ENCODE measurements around the gene UBAC2.

Gene UBAC2

DNA sequence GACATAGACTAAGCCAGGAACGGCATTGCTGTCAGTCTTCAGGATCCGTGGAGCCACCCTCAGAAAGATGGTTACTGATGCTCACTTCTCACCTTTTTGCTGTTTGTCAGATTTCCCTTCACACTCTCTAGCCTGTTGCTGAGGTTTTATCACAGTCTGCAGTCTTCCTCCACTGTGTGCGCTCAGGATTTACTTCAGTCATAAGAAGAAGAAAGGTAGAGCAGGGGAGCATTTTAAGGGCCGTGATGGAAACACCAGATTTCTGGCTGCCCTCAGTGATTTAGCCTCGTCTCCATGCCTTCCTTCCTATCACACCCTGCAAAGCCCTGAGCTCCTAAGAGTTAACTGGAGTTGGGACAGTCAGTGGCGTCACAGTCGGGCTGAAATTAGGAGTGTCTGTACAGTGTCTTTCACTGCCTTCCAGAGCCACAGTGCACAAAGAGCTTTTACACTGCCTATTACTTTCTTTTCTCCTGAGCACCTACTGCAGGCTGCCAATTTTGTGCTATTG is 166.5 kb downstream of the UBAC2 start:
- DNase-seq (ENCODE audit: low read depth, low spot score): no peak
- H3K4me3 ChIP-seq (ENCODE audit: low read depth, low read length): no peak overlapping the region
- TF ChIP-seq, protein P1, sequence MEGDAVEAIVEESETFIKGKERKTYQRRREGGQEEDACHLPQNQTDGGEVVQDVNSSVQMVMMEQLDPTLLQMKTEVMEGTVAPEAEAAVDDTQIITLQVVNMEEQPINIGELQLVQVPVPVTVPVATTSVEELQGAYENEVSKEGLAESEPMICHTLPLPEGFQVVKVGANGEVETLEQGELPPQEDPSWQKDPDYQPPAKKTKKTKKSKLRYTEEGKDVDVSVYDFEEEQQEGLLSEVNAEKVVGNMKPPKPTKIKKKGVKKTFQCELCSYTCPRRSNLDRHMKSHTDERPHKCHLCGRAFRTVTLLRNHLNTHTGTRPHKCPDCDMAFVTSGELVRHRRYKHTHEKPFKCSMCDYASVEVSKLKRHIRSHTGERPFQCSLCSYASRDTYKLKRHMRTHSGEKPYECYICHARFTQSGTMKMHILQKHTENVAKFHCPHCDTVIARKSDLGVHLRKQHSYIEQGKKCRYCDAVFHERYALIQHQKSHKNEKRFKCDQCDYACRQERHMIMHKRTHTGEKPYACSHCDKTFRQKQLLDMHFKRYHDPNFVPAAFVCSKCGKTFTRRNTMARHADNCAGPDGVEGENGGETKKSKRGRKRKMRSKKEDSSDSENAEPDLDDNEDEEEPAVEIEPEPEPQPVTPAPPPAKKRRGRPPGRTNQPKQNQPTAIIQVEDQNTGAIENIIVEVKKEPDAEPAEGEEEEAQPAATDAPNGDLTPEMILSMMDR (IDR thresholded peaks at IDR 0.05; ENCODE audit: insufficient read depth, low read length, missing control alignments): no peak
- CTCF ChIA-PET: interaction anchor here (1.0 to 2.5 kb wide), 3 partner anchors 35 to 98 kb away, joined by 3 to 11 read pairs (median 6); no protein-coding TSS in a partner anchor
- POLR2A ChIA-PET: no interaction called here

DNA sequence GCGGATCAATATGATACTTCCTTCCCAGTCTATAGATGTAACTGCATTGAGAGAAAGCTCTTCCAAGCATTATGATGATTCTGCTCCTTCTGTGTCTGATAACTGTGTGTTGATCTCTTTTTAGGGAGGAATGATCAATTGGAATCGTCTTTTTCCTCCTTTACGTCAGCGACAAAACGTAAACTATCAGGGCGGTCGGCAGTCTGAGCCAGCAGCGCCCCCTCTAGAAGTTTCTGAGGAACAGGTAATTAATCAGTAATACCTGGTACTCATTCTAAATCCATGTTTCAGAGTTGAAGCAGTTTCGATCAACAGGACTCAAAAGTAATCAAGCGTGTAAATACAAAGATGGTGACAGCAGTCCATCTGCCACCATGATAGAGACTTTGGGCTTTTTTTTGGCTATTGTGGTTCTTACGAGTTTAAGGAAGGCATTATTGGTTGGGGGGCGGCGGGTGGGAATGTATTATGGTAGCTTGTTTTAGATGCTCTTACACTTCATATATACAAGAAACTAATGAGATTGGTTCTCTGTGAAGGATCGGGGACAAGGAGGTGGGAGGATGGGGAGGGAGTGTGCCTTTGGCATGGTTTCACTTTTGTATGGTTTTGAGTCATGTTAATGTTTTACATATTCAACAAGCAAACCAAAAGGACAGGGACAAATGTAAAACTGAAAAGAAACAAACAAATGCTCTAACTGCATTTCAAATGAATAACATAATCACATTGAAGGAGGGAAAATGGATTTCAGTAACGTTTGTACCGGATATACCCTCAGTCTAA is 167.2 kb downstream of the UBAC2 start:
- POLR2A ChIA-PET: no interaction called here
- H3K4me3 ChIP-seq (ENCODE audit: low read depth, low read length): no peak overlapping the region
- CTCF ChIA-PET: interaction anchor here (1.0 kb wide), 1 partner anchor 34 kb away, joined by 3 read pairs; no protein-coding TSS in a partner anchor
- TF ChIP-seq, protein P1 (IDR thresholded peaks at IDR 0.05; ENCODE audit: insufficient read depth, low read length, missing control alignments): no peak
- DNase-seq (ENCODE audit: low read depth, low spot score): no peak

DNA sequence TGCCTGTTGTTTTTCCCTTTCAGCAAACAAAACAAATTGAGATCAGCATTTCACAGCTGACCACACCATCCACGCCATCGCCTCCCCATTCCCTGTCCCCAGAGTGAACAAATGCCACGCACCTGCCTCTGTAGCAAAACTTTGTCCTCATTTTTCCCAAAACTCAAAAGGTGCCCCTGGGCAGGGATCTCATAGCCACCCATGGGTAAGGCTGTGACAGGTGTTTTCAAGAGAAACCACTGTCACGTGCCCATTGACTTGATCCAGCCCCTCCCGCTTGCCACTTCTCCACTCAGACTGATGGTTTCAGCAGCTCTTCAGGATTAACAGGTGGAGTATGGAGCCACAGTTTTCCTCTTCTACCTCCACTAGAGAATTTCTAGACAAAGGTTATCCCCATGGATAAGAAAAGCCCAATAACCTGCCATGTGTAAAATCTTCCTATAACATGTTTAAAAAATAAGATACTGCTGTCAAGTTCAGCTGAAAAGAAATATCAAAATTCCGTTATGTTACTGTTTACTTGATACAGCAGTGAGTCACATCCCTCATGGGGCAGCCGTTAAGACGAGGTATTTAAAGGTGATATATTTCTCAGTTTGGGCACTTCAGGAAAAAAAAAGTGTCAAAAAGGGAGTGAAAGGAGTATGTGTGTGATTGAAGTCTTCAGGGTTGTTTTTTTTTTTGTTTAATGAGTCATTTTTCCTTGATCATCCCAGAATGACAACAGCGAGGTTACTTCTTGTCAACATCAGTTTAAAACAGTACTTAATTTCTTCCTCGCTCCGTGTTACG is 170.0 kb downstream of the UBAC2 start:
- POLR2A ChIA-PET: no interaction called here
- no peak overlapping the region for H3K4me3 ChIP-seq (ENCODE audit: low read depth, low read length)
- CTCF ChIA-PET: interaction anchor here (1.2 kb wide), 1 partner anchor 66 kb away, joined by 3 read pairs; no protein-coding TSS in a partner anchor
- TF ChIP-seq, protein P1 (IDR thresholded peaks at IDR 0.05; ENCODE audit: insufficient read depth, low read length, missing control alignments): no peak
- DNase-seq (ENCODE audit: low read depth, low spot score): no peak

DNA sequence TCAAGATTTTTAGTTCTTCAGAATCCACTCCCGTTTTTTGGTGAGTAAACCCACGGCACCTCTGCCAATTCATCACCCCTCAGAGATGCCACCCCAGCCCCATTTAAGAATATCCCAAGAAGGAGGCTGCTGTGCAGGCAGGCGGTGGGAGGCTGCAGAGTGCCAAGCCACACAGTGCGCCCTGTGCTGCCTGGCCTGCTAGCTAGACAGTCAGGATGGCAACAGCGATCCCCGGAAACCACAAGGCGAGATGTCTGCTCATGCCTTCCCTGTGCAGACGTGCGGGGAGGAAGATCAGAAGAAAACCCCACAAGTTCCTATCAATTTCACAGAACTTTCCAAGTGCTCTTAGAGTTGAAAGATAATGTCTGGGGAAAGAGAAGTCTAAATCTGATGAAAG is 171.3 kb downstream of the UBAC2 start:
- TF ChIP-seq, protein P1 (IDR thresholded peaks at IDR 0.05; ENCODE audit: insufficient read depth, low read length, missing control alignments): no peak
- ChIA-PET CTCF (interaction anchor here (1.2 kb wide), 1 partner anchor 64 kb away, joined by 3 read pairs; no protein-coding TSS in a partner anchor), POLR2A (no interaction called here)
- no peak overlapping the region for H3K4me3 ChIP-seq (ENCODE audit: low read depth, low read length)
- DNase-seq (ENCODE audit: low read depth, low spot score): no peak

DNA sequence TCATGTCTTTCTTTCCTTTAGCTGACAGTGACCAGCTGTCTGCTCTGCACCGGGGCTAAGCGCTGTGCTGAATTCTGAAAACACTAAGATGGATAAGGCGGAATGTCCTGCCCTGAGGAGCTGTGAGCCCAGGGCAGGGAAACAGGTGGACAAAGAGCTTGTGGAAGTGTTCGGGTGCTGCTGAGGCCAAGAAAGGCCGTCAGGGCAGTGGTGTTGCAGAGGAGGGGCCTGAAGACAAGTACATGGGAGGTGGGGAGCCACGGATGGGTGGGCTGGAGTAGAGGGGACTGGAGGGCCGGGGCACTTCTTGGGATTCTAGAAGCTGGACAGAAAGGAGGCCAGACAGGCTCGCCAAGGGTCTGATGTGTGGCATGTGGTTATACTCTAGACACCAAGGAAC is 172.8 kb downstream of the UBAC2 start:
- ChIA-PET CTCF (interaction anchor here (0.6 to 1.0 kb wide), 2 partner anchors 63 to 104 kb away, joined by 4 read pairs; no protein-coding TSS in a partner anchor), POLR2A (no interaction called here)
- TF ChIP-seq, protein P1 (IDR thresholded peaks at IDR 0.05; ENCODE audit: insufficient read depth, low read length, missing control alignments): no peak

More for the DNA sequence above, 172.8 kb downstream of the UBAC2 start:
- no peak for DNase-seq (ENCODE audit: low read depth, low spot score)
- H3K4me3 ChIP-seq (ENCODE audit: low read depth, low read length): no peak overlapping the region

All from AG04449 (cell line).